Ectodermal cell (in vitro differentiated cells): ENCODE results near the gene FBXL14.

Source experiments
- H3K27ac ChIP-seq: 2 replicates; pipeline ENCODE4 v1.7.0; 2013; ENCODE audit warnings: mild to moderate bottlenecking, low read depth, low read length; ENCODE audit not compliant: insufficient read depth, poor library complexity, severe bottlenecking
- H3K27me3 ChIP-seq: 2 replicates; pipeline ENCODE4 v1.7.0; 2013; ENCODE audit warnings: mild to moderate bottlenecking, low read length; ENCODE audit not compliant: insufficient read depth, control insufficient read depth, poor library complexity, severe bottlenecking
- H3K36me3 ChIP-seq: one replicate; pipeline ENCODE4 v1.7.0; 2013; ENCODE audit warnings: low read length; ENCODE audit not compliant: control insufficient read depth, insufficient read depth
- H3K4me1 ChIP-seq: one replicate; pipeline ENCODE4 v1.7.0; 2013; ENCODE audit warnings: low read length; ENCODE audit not compliant: control insufficient read depth, insufficient read depth
- H3K4me3 ChIP-seq: 2 replicates; pipeline ENCODE4 v1.7.0; 2013; ENCODE audit warnings: low read depth, low read length, control low read depth; ENCODE audit not compliant: insufficient read depth
- H3K9me3 ChIP-seq: 2 replicates; pipeline ENCODE4 v1.7.0; 2013; ENCODE audit warnings: mild to moderate bottlenecking, low read length, moderate library complexity; ENCODE audit not compliant: control insufficient read depth
- WGBS, 2 experiments: methylation state at CpG; one replicate each; pipeline ENCODE4 v1.1.7; 2013; ENCODE audit warnings: missing lambda C conversion rate in 2 of 2; 5-methylcytosine and 5-hydroxymethylcytosine counted together

The FBXL14 gene

DNA sequence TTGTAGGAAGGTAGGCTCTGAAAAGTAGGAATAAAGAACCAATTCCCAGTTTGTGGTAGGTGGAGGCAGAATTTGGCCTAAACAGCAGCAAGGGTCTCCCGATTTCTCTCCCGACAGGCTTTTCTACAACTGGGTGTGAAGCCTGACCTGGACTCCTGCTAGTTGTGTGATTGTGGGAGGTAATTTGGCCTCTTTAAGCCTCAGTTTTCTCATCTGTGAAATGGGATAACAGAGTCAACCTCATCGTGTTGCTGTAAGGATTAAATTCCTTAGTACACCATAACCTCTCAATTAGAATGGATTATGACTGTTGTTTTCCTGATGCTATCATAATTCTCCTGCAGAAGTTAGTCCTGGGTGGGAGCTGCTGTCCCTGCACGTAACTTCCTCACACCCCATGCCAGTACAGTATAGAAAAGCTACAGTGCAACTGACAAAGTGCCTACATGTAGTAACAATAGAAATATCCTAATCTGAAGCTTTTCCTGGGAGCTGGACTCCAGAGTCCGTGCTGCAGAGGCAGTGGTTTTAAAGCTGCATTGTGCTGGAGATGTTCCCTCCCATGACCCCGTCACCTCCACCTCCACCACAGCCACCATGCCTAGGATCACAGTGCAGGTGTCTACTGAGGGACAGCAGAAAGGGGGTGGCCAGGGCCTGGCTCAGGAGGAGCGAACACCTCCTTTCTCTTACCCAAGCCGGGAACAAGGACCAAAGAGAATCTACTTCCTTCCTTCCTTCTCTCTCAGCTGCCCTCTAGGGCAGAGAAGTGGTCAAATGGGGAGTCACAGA, 76.5 kb downstream of the FBXL14 start:
- Histone ChIP-seq H3K36me3 (no peaks in the 10 kb centered on the region), H3K4me3 (no peak overlapping the region), H3K4me1 (peaks cover 5% of the 10 kb centered on the region), H3K27me3 (no peaks in the 10 kb centered on the region), H3K9me3 (no peaks in the 10 kb centered on the region), H3K27ac (no peak overlapping the region)
- 94 to 95% methylated on average over 7 to 8 of the region's 8 CpGs for WGBS, 2 experiments

DNA sequence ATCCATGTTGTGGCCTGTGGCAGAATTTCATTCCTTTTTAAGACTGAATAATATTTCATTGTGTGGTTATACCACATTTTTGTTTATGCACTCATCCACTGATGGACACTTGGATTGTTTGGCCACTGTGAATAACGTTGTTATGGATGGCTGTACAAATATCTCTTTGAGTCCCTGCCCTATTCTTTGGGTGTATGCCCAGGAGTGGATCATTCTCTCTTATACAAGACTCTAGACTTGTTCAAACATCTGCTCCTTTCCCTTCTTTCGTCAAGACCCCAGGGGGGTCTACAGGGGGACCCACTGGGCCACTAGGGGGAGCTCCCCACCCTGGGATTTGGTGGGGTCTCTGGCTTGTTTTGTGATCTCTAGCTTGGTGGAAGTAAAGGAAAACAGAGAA, 77.4 kb downstream of the FBXL14 start:
- Histone ChIP-seq H3K27me3 (no peaks in the 10 kb centered on the region), H3K9me3 (no peaks in the 10 kb centered on the region), H3K27ac (no peak overlapping the region), H3K4me3 (no peak overlapping the region), H3K36me3 (no peaks in the 10 kb centered on the region), H3K4me1 (peaks cover 5% of the 10 kb centered on the region)
- 27 to 31% methylated on average over 2 of the region's 2 CpGs for WGBS, 2 experiments
